Pancreas (tissue), 10 donors: ENCODE measurements around the gene TNS3. TPM values are rescaled to one million over a fixed set of nuclear protein-coding genes. Genes with fewer than 3 reads are reported as not detected.

Experiments
- ATAC-seq, 4 donors: fragments of 200-7000 bp; cut with Tn5 transposase; one replicate each; pipeline versions ENCODE4 v1.8.0 to v1.9.1; 2020; ENCODE audit warnings: mild to moderate bottlenecking in 4 of 4, moderate library complexity in 4 of 4
- DNase-seq, 6 donors: peaks; one replicate each; pipeline ENCODE4 v3.0.0-alpha.2; 2020
- FAIRE-seq: peaks from 2 replicates; lab custom pipeline; 2012; peaks lifted over from hg19 to GRCh38; lab: Jason Lieb, UNC
- H3K27ac ChIP-seq, 4 donors: fragments of 200-600 bp; sonication (generic); 1 replicate in 3 of 4; 2 replicates in 1 of 4; pipeline versions ENCODE4 v1.5.0 to v1.8.0; 2020
- H3K27me3 ChIP-seq, 4 donors: fragments of 200-600 bp; one replicate each; pipeline ENCODE4 v1.8.0; 2021
- H3K36me3 ChIP-seq, 3 donors: fragments of 200-600 bp; sonication (generic) in 1 of 3; one replicate each; pipeline versions ENCODE4 v1.5.0 to v1.8.0; 2020 to 2021
- H3K4me1 ChIP-seq, 3 donors: fragments of 200-600 bp; one replicate each; pipeline ENCODE4 v1.8.0; 2021
- H3K4me3 ChIP-seq, 4 donors: fragments of 200-600 bp; sonication (generic) in 2 of 4; one replicate each; pipeline versions ENCODE4 v1.5.0 to v1.8.0; 2020 to 2021
- H3K9me3 ChIP-seq, 4 donors: fragments of 200-600 bp; one replicate each; pipeline ENCODE4 v1.8.0; 2021
- CTCF ChIP-seq, 4 donors: fragments of 200-600 bp; sonication (generic) in 3 of 4; IDR thresholded peaks; one replicate each; pipeline versions ENCODE4 v1.5.0 to v1.8.0; 2021; ENCODE audit warnings: antibody characterized with exemption in 4 of 4
- WGBS, 2 donors: extraction: QIAGEN DNeasy Blood & Tissue Kit; methylation state at CpG; one replicate each; pipeline ENCODE4 v1.1.7; 2013; 5-methylcytosine and 5-hydroxymethylcytosine counted together
- intact Hi-C, 3 donors: fragments of 100-400 bp; cut with DNase I; formaldehyde crosslinking; loops; one replicate each; pipeline versions ENCODE4 v1.11.1 to v1.14.2; 2022
- polyA plus RNA-seq, 2 donors: library from polyadenylated mRNA; stranded (reverse); fragments of 200-250 nt; gene quantifications; one replicate each; pipeline ENCODE4 v1.2.3, GENCODE V29; 2013
- total RNA-seq, 6 donors: library from RNA; stranded (reverse); fragmentation: NEBNext Ultra II Directional in 4 of 6; extraction: Animal tissue kit (Norgen Biotek cat#: 25700) in 4 of 6; gene quantifications; one replicate each; pipeline versions ENCODE4 v1.2.1 to v1.2.4, GENCODE V29; 2021 to 2023
- donor health status: healthy with polysubstance abuse.
- donor health status: DM: no; HTN: no; CAD: no; lungs with moderate emphysema.
- donor health status: DM: no; HTN: no; CAD: no.
- donor health status: control.
- donor health status: control.
- donor health status: Bipolar disorder and iron deficiency.
- donor health status: DM: yes; HTN: yes; CAD: no.
- donor health status: DM: no; HTN: no; CAD: no.
- donor health status: DM: no; HTN: no; CAD: no.
- donor health status: DM: yes; HTN: yes; CAD: no.

TNS3 gene
- total and polyA plus RNA-seq, 8 donors, result 28.0 to 125 (median 91.2) TPM

DNA sequence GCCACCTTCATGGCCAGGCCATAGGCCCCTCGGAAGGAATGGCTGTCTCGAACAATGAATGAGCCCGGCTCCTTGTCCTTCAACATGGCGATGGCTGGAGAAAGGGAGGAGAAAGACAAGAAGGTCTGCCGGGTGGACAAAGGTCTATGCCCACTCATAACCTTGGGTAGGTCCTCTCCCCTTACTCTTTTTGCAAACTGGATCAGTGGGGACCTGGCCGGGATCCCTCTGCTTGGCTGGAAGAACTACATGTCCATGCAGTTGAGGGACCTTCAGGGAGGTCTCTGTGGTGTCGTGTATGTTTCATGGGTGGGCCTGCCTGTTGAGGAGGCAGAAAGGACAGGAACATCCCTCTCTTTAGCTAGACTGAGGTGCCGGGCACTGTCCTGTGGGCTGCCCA is 284.8 kb downstream of the TNS3 start:
- no peak overlapping the region for H3K27ac ChIP-seq
- no peak for FAIRE-seq
- no peaks in the 10 kb centered on the region for H3K9me3 ChIP-seq
- DNase-seq, result no peak
- intact Hi-C loops, result no loop called here
- no peaks in the 10 kb centered on the region for H3K27me3 ChIP-seq
- 89 to 90% methylated on average over 8 of the region's 8 CpGs for WGBS, 2 donors
- TF ChIP-seq CTCF (IDR thresholded peaks at IDR 0.05), result no peak
- ATAC-seq, result no peak
- H3K36me3 ChIP-seq, result peaks cover 4 to 92% (median 25%) of the 10 kb centered on the region in 3 donors
- peaks cover 0 to 17% (median 0%) of the 10 kb centered on the region in 3 donors for H3K4me1 ChIP-seq
- H3K4me3 ChIP-seq, result no peak overlapping the region

DNA sequence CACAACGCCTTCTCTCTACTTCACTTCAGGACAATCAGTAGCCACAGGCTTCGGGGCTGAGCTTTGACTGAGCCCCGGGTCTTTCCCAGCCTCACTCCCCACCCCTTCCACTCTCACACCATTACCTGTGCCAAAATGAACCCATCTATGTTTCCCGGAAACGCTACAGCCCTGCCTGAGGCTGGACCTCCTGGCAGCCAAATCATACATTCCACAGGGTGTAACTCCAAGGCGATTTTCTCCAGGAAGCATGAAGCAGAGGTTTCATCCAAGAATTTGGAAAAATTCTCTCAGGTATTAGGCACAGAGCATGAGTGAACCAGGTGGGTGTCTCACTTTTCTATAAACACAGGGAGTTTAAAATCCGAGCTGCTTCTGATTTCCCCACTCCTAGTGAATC is 286.3 kb downstream of the TNS3 start:
- peaks cover 0 to 17% (median 0%) of the 10 kb centered on the region in 3 donors for H3K4me1 ChIP-seq
- DNase-seq, result no peak
- no peak overlapping the region for H3K4me3 ChIP-seq
- WGBS, 2 donors, result 85% methylated on average over 7 of the region's 7 CpGs
- no peaks in the 10 kb centered on the region for H3K27me3 ChIP-seq
- no peak for TF ChIP-seq CTCF (IDR thresholded peaks at IDR 0.05)
- ATAC-seq, result no peak
- no peak for FAIRE-seq
- H3K9me3 ChIP-seq, result no peaks in the 10 kb centered on the region
- H3K27ac ChIP-seq, result no peak overlapping the region
- intact Hi-C loops, result no loop called here
- peaks cover 11 to 92% (median 15%) of the 10 kb centered on the region in 3 donors for H3K36me3 ChIP-seq

DNA sequence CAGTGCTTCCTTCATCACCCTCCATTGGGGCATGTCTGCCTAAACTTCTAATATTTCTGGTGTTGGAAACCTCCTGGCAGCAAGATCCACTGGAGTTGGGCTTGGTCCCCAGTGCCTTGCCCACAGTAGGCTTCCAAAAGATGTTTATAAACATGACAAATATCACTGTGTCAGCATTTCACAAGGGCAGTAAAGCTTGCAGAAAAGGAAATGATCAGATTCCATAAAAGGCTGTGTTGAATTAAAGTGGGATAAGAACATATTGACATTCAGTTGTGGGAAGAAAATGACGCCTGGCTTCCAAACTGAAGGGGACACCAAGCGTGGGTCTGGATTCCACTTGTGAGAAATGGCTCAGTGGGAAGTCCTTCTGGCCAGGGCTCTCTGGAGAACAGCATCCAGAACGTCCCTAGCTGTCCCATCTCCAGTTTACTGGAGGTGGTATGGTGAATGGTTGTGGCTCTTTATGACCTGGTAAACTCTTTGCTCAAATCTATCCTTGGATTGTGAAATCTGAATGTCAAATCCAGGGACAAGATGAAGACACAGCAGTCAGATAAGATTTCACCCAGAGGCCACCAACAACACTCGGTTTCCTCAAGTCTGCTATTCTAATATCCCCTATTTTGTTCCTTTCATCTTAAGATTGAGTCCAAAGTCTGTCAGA is 287.2 kb downstream of the TNS3 start:
- WGBS, 2 donors, result 87 to 95% methylated on average over 4 of the region's 4 CpGs
- Histone ChIP-seq H3K4me1 (peaks cover 0 to 17% (median 0%) of the 10 kb centered on the region in 3 donors), H3K4me3 (no peak overlapping the region), H3K27ac (peak overlapping the region in 1 of 4 donors; percentile 32), H3K36me3 (peaks cover 6 to 90% (median 10%) of the 10 kb centered on the region in 3 donors), H3K9me3 (no peaks in the 10 kb centered on the region), H3K27me3 (no peaks in the 10 kb centered on the region)
- DNase-seq (no peak), FAIRE-seq (no peak), ATAC-seq (no peak)
- no peak for TF ChIP-seq CTCF (IDR thresholded peaks at IDR 0.05)
- intact Hi-C loops, result no loop called here

GRCh38 chr7:47293884-47294555 is 287.9 kb downstream of the TNS3 start:
- H3K4me1 ChIP-seq, result peaks cover 0 to 17% (median 0%) of the 10 kb centered on the region in 3 donors
- DNase-seq (no peak), FAIRE-seq (no peak), ATAC-seq (peak in 3 of 4 donors; percentile 29 to 43 (median 31))
- H3K27ac ChIP-seq, result peak overlapping the region in 1 of 4 donors; percentile 32
- TF ChIP-seq CTCF (IDR thresholded peaks at IDR 0.05), result no peak
- no peak overlapping the region for H3K4me3 ChIP-seq
- no peaks in the 10 kb centered on the region for H3K9me3 ChIP-seq
- 80 to 87% methylated on average over 6 of the region's 6 CpGs for WGBS, 2 donors
- peaks cover 6 to 84% (median 10%) of the 10 kb centered on the region in 3 donors for H3K36me3 ChIP-seq
- H3K27me3 ChIP-seq, result no peaks in the 10 kb centered on the region
- intact Hi-C loops, result no loop called here
